Spleen (tissue), 11 donors: ENCODE data around the gene FLT3LG. TPM values are rescaled to one million over a fixed set of nuclear protein-coding genes. Genes with fewer than 3 reads are reported as not detected.

ENCODE experiments used
- DNase-seq: peaks from one replicate; pipeline ENCODE4 v3.0.0-alpha.2; 2020
- H3K27ac ChIP-seq, 8 donors: fragments of 200-600 bp; sonication (generic) in 7 of 8; 1 replicate in 4 of 8; 2 replicates in 4 of 8; pipeline versions ENCODE4 v1.5.0 to v1.8.0; 2016 to 2021; ENCODE audit warnings: inconsistent platforms in 4 of 8, mild to moderate bottlenecking in 4 of 8, moderate library complexity in 1 of 8
- H3K27me3 ChIP-seq, 7 donors: fragments of 200-600 bp; sonication (generic) in 6 of 7; replicated peaks in 1 of 7; 1 replicate in 4 of 7; 2 replicates in 3 of 7; pipeline versions ENCODE4 v1.5.0 to v1.8.0; 2016 to 2021; ENCODE audit warnings: inconsistent platforms in 3 of 7, mild to moderate bottlenecking in 1 of 7
- H3K36me3 ChIP-seq, 6 donors: fragments of 200-600 bp; sonication (generic) in 5 of 6; 1 replicate in 4 of 6; 2 replicates in 2 of 6; pipeline versions ENCODE4 v1.5.0 to v1.8.0; 2016 to 2021; ENCODE audit warnings: inconsistent platforms in 2 of 6
- H3K4me1 ChIP-seq, 6 donors: fragments of 200-600 bp; sonication (generic) in 5 of 6; 1 replicate in 3 of 6; 2 replicates in 3 of 6; pipeline versions ENCODE4 v1.5.0 to v1.8.0; 2016 to 2021; ENCODE audit warnings: inconsistent platforms in 3 of 6
- H3K4me3 ChIP-seq, 8 donors: fragments of 200-600 bp; sonication (generic) in 7 of 8; 1 replicate in 4 of 8; 2 replicates in 4 of 8; pipeline versions ENCODE4 v1.5.0 to v1.8.0; 2016 to 2021; ENCODE audit warnings: inconsistent platforms in 4 of 8, mild to moderate bottlenecking in 4 of 8, moderate library complexity in 2 of 8
- H3K9me3 ChIP-seq, 8 donors: fragments of 200-600 bp; sonication (generic) in 7 of 8; 1 replicate in 4 of 8; 2 replicates in 4 of 8; pipeline versions ENCODE4 v1.5.0 to v1.8.0; 2016 to 2021; ENCODE audit warnings: inconsistent platforms in 4 of 8
- CTCF ChIP-seq, 11 experiments: fragments of 200-600 bp in 7 of 11; fragments of 450-650 bp in 4 of 11; sonication (generic) in 4 of 11; IDR thresholded peaks in 8 of 11; conservative IDR thresholded peaks in 3 of 11; 1 replicate in 7 of 11; 2 replicates in 4 of 11; pipeline versions ENCODE4 v1.4.0 to v1.8.0; 2016 to 2021; ENCODE audit warnings: antibody characterized with exemption in 11 of 11, inconsistent platforms in 4 of 11, mild to moderate bottlenecking in 1 of 11
- POLR2A ChIP-seq, 3 donors: fragments of 450-650 bp; IDR thresholded peaks; one replicate each; pipeline ENCODE4 v1.5.1; 2017; ENCODE audit warnings: antibody characterized with exemption in 3 of 3, mild to moderate bottlenecking in 1 of 3
- POLR2AphosphoS5 ChIP-seq, 3 donors: sonication (generic); formaldehyde crosslinking; IDR thresholded peaks; one replicate each; pipeline ENCODE4 v1.5.1; 2017; ENCODE audit warnings: antibody characterized with exemption in 3 of 3
- WGBS, 5 donors: extraction: QIAGEN DNeasy Blood & Tissue Kit in 3 of 5; methylation state at CpG; one replicate each; pipeline versions ENCODE4 v1.1.5 to v1.1.7; 2013 to 2018; 5-methylcytosine and 5-hydroxymethylcytosine counted together
- intact Hi-C: fragments of 100-400 bp; cut with DNase I; formaldehyde crosslinking; loops from one replicate; pipeline ENCODE4 v1.15.0; 2023; ENCODE audit warnings: low total_unique reads
- polyA plus RNA-seq, 3 donors: library from polyadenylated mRNA; stranded (reverse); fragments of 200-250 nt; gene quantifications; one replicate each; pipeline ENCODE4 v1.2.1, GENCODE V29; 2013
- total RNA-seq, 7 donors: library from RNA; depleted of rRNA in 3 of 7; stranded (reverse); fragments of >200 nt in 3 of 7; fragmentation: NEBNext Ultra II Directional in 4 of 7; extraction: Animal tissue kit (Norgen Biotek cat#: 25700) in 4 of 7; gene quantifications; one replicate each; pipeline versions ENCODE4 v1.1.0 to v1.2.1, GENCODE V29; 2016 to 2021
- donor health status: healthy with polysubstance abuse.
- donor health status: DM: no; HTN: no; CAD: no; lungs with moderate emphysema.
- donor health status: DM: no; HTN: no; CAD: no.
- donor health status: Bipolar disorder and iron deficiency.
- donor health status: healthy.
- donor health status: DM: no; HTN: no; CAD: no.
- donor health status: DM: yes; HTN: yes; CAD: no.

The FLT3LG gene
- total and polyA plus RNA-seq, 10 donors, result 11.2 to 32.8 (median 22.0) TPM

DNA sequence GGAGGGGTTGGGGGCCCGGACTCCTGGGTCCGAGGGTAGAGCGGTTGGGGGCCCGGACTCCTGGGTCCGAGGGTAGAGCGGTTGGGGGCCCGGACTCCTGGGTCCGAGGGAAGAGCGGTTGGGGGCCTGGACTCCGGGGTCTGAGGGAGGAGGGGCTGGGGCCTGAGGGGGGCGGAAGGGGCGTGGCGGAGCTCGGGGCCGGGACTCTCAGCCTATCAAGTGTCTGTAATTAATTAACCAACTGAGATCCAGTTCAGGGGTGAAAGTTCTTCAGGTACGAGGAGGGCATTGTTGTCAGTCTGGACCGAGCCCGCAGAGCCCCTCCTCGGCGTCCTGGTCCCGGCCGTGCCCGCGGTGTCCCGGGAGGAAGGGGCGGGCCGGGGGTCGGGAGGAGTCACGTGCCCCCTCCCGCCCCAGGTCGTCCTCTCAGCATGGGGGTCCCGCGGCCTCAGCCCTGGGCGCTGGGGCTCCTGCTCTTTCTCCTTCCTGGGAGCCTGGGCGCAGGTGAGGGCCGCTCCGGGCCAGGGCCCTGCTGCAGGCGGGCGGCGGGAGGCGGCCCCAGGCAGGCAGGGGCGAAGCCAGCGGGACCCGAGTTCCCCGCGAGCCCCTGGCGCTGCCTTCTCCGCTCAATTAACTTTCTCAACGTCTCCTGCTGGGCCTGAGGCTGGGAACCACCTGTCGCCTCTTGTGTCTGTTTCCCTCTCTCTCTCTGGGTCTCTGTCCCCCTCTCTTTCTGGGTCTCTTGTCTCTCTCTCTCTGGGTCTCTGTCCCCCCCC is 39.1 kb downstream of the FLT3LG start:
- Histone ChIP-seq H3K4me1 (peaks cover 30 to 85% (median 60%) of the 10 kb centered on the region in 6 donors), H3K27me3 (no peaks in the 10 kb centered on the region), H3K36me3 (peaks cover 0 to 40% (median 0%) of the 10 kb centered on the region in 6 donors), H3K27ac (peak overlapping the region; percentile 79 to 95 (median 88)), H3K4me3 (peak overlapping the region; percentile 59 to 92 (median 75)), H3K9me3 (no peaks in the 10 kb centered on the region)
- 0 to 1% (median 1%) methylated on average over 8 to 50 of the region's 50 CpGs for WGBS, 5 donors
- intact Hi-C loops, result no loop called here
- TF ChIP-seq POLR2AphosphoS5 (IDR thresholded peaks at IDR 0.05), result peak; percentile 31 to 64 (median 40)
- TF ChIP-seq CTCF (IDR thresholded peaks at IDR 0.05 in 8 of 11, conservative IDR thresholded peaks at IDR 0.05 in 3 of 11), result no peak
- DNase-seq, result peak; percentile 91

DNA sequence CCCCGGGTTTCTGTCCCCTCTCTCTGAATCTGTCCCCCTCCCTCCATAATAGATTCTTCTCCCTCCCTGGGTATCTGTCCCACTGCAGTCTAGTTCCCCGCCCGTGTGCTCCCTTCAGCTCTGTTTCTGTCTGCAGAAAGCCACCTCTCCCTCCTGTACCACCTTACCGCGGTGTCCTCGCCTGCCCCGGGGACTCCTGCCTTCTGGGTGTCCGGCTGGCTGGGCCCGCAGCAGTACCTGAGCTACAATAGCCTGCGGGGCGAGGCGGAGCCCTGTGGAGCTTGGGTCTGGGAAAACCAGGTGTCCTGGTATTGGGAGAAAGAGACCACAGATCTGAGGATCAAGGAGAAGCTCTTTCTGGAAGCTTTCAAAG is 39.7 kb downstream of the FLT3LG start:
- no peak for DNase-seq
- Histone ChIP-seq H3K27ac (peak overlapping the region in 7 of 8 donors; percentile 13 to 95 (median 87)), H3K4me3 (peak overlapping the region in 7 of 8 donors; percentile 59 to 92 (median 71)), H3K9me3 (no peaks in the 10 kb centered on the region), H3K27me3 (no peaks in the 10 kb centered on the region), H3K36me3 (peaks cover 0 to 45% (median 0%) of the 10 kb centered on the region in 6 donors), H3K4me1 (peaks cover 30 to 91% (median 63%) of the 10 kb centered on the region in 6 donors)
- no peak for TF ChIP-seq POLR2A (IDR thresholded peaks at IDR 0.05)
- no peak for TF ChIP-seq POLR2AphosphoS5 (IDR thresholded peaks at IDR 0.05)
- no peak for TF ChIP-seq CTCF (IDR thresholded peaks at IDR 0.05 in 8 of 11, conservative IDR thresholded peaks at IDR 0.05 in 3 of 11)
- intact Hi-C loops, result no loop called here
- 43 to 57% (median 52%) methylated on average over 12 of the region's 12 CpGs for WGBS, 5 donors

DNA sequence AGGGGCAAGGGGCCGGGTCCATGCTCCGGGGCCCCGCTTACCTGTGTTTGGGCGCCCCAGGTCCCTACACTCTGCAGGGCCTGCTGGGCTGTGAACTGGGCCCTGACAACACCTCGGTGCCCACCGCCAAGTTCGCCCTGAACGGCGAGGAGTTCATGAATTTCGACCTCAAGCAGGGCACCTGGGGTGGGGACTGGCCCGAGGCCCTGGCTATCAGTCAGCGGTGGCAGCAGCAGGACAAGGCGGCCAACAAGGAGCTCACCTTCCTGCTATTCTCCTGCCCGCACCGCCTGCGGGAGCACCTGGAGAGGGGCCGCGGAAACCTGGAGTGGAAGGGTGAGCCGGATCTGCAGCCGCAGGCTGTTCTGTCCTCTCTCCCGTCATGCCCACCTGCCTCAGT is 40.1 kb downstream of the FLT3LG start:
- Histone ChIP-seq H3K36me3 (peaks cover 0 to 49% (median 0%) of the 10 kb centered on the region in 6 donors), H3K4me3 (peak overlapping the region in 7 of 8 donors; percentile 59 to 92 (median 71)), H3K4me1 (peaks cover 30 to 93% (median 63%) of the 10 kb centered on the region in 6 donors), H3K27ac (peak overlapping the region in 7 of 8 donors; percentile 13 to 95 (median 87)), H3K9me3 (no peaks in the 10 kb centered on the region), H3K27me3 (no peaks in the 10 kb centered on the region)
- TF ChIP-seq POLR2AphosphoS5 (IDR thresholded peaks at IDR 0.05) (no peak), CTCF (IDR thresholded peaks at IDR 0.05 in 8 of 11, conservative IDR thresholded peaks at IDR 0.05 in 3 of 11) (no peak), POLR2A (IDR thresholded peaks at IDR 0.05) (no peak)
- intact Hi-C loops, result no loop called here
- 81 to 85% (median 84%) methylated on average over 16 to 21 of the region's 21 CpGs for WGBS, 5 donors
- no peak for DNase-seq

DNA sequence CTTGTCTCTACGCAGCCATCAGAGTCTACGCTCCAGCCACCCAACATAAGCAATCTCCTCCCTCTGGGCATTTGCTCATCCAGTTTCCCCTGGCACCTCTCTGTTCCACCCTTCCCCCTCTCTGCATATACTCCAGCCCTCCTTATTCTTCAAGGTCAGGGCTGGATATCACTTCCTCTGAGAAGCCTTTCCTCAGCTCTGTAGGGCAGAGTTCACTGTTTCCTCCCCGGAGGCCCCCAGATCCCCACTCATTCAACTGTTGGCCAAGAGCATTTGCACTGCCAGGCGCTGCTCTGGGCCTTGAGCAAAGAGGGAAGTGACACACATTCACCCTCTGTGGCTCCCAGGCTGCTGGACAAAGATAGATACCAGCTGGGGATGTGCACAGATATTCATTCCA is 41.8 kb downstream of the FLT3LG start:
- Histone ChIP-seq H3K4me1 (peaks cover 30 to 84% (median 62%) of the 10 kb centered on the region in 6 donors), H3K4me3 (peak overlapping the region in 2 of 8 donors; percentile 71 to 92), H3K9me3 (no peaks in the 10 kb centered on the region), H3K27ac (peak overlapping the region in 6 of 8 donors; percentile 46 to 93 (median 72)), H3K36me3 (peaks cover 0 to 66% (median 2%) of the 10 kb centered on the region in 6 donors), H3K27me3 (no peaks in the 10 kb centered on the region)
- no peak for TF ChIP-seq CTCF (IDR thresholded peaks at IDR 0.05 in 8 of 11, conservative IDR thresholded peaks at IDR 0.05 in 3 of 11)
- peak in 2 of 3 donors; percentile 54 to 75 for TF ChIP-seq POLR2AphosphoS5 (IDR thresholded peaks at IDR 0.05)
- intact Hi-C loops, result no loop called here
- peak; percentile 85 for DNase-seq
- WGBS, 5 donors, result 20 to 48% (median 39%) methylated on average over 4 of the region's 4 CpGs
